ENCODE measurements around the gene IAPP. TPM values are rescaled to one million over a fixed set of nuclear protein-coding genes. Genes with fewer than 3 reads are reported as not detected.

The IAPP gene
- total RNA-seq, 1 experiment from 2014 or later, result not detected

DNA sequence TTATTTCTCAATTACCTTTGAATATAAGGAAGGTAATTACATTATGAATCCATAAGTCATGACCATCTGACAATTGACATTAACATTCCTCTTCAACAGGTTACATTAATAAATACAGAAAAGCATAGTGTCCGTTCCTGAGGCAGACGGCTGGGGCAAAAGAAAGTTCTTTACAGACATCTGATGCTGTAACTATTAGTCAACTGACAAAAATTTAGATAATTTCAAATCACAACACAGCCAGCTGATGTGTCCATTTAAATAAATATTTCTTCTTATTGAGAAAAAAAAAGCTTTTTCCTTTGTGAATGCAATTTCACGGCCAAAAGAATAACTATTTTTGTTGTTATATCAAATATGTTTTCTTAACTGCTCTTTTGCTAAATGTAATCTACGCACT lies 55.5 kb downstream of the IAPP start:
- Histone ChIP-seq H3K9ac (ENCODE audit: extremely low read depth, insufficient read length, low read length) (no peak overlapping the region), H3K23me2 (ENCODE audit: insufficient read length, low read depth, low read length, poor library complexity, severe bottlenecking) (no peaks in the 10 kb centered on the region), H3K14ac (ENCODE audit: insufficient read depth, low read length) (no peak overlapping the region), H3K27ac (ENCODE audit: insufficient read length, low read depth, low read length) (no peak overlapping the region), H2BK12ac (ENCODE audit: insufficient read length, low read depth, low read length) (no peak overlapping the region), H4K5ac (ENCODE audit: insufficient read length, low read depth, low read length) (no peak overlapping the region), H3K4me2 (ENCODE audit: insufficient read depth, insufficient read length, low read length) (no peak overlapping the region), H3T11ph (ENCODE audit: low read length) (no peak overlapping the region), H3K79me2 (ENCODE audit: insufficient read depth, low read length) (no peaks in the 10 kb centered on the region), H3K18ac (ENCODE audit: insufficient read length, low read depth, low read length) (no peak overlapping the region), H3K27me3 (ENCODE audit: insufficient read depth, low read length) (no peaks in the 10 kb centered on the region), H3K56ac (ENCODE audit: insufficient read length, low read depth, low read length) (no peak overlapping the region), H2BK120ac (ENCODE audit: low read depth, low read length, poor library complexity, severe bottlenecking) (no peak overlapping the region), H4K20me1 (ENCODE audit: control insufficient read depth, insufficient read depth, insufficient read length) (no peaks in the 10 kb centered on the region), H4K8ac (replicated peaks; ENCODE audit: insufficient read length, low read depth, low read length) (no peak overlapping the region), H2BK15ac (ENCODE audit: low read depth, low read length) (no peak overlapping the region), H2AFZ (ENCODE audit: low read length) (no peak overlapping the region), H4K91ac (ENCODE audit: insufficient read length, low read depth, low read length) (no peak overlapping the region), H2BK5ac (ENCODE audit: insufficient read length, low read length) (no peak overlapping the region), H2BK20ac (ENCODE audit: low read depth, low read length, poor library complexity, severe bottlenecking) (no peak overlapping the region), H3K4me1 (ENCODE audit: insufficient read depth, low read length) (no peaks in the 10 kb centered on the region), H3K4ac (ENCODE audit: low read depth, low read length) (no peak overlapping the region), H3K9me3 (ENCODE audit: control insufficient read depth, low read depth, low read length) (no peaks in the 10 kb centered on the region), H2AK5ac (ENCODE audit: insufficient read length, low read length) (no peak overlapping the region), H3K23ac (ENCODE audit: insufficient read length, low read depth, low read length) (no peak overlapping the region), H3K79me1 (ENCODE audit: insufficient read depth, low read depth, low read length, poor library complexity, severe bottlenecking) (no peaks in the 10 kb centered on the region)
- Mint-ChIP-seq H3K27me3 (ENCODE audit: low read depth) (peaks cover 5% of the 10 kb centered on the region; the same call in 1 of the 2 replicates), H3K27ac (no peak overlapping the region), H3K36me3 (ENCODE audit: insufficient read depth in 1 of 3, low read depth in 3 of 3) (no peaks in the 10 kb centered on the region), H3K9me3 (peaks cover 2 to 6% of the 10 kb centered on the region in 2 experiments; a peak in 3 of 5 replicates), H3K4me3 (no peak overlapping the region), H3K4me1 (peaks cover 2 to 4% of the 10 kb centered on the region in 2 experiments; a peak in 3 of 4 replicates)
- no CpG with 5 or more reads among the region's 4 CpGs for WGBS (ENCODE audit: extremely low coverage, insufficient read length, low lambda C conversion rate)
- TF ChIP-seq, protein P1, sequence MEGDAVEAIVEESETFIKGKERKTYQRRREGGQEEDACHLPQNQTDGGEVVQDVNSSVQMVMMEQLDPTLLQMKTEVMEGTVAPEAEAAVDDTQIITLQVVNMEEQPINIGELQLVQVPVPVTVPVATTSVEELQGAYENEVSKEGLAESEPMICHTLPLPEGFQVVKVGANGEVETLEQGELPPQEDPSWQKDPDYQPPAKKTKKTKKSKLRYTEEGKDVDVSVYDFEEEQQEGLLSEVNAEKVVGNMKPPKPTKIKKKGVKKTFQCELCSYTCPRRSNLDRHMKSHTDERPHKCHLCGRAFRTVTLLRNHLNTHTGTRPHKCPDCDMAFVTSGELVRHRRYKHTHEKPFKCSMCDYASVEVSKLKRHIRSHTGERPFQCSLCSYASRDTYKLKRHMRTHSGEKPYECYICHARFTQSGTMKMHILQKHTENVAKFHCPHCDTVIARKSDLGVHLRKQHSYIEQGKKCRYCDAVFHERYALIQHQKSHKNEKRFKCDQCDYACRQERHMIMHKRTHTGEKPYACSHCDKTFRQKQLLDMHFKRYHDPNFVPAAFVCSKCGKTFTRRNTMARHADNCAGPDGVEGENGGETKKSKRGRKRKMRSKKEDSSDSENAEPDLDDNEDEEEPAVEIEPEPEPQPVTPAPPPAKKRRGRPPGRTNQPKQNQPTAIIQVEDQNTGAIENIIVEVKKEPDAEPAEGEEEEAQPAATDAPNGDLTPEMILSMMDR (conservative IDR thresholded peaks at IDR 0.05), result no peak
- DNase-seq, result no peak

Other genes with a start within 250 kb of the IAPP start
- 0.09 and 0.31 TPM in 2 replicates for gene SLCO1B1, start 241.7 kb upstream of the IAPP start, total RNA-seq (2021)
- gene SLCO1A2, start 38.0 kb upstream of the IAPP start, total RNA-seq (2021), result 10.3 and 10.6 TPM in 2 replicates
- 8.2 and 9.6 TPM in 2 replicates for gene PYROXD1, start 64.8 kb downstream of the IAPP start, total RNA-seq (2021)
- gene RECQL, start 128.7 kb downstream of the IAPP start, total RNA-seq (2021), result 41.0 and 42.9 TPM in 2 replicates
- 46.1 and 48.1 TPM in 2 replicates for gene GOLT1B, start 128.9 kb downstream of the IAPP start, total RNA-seq (2021)
- gene SPX, start 153.4 kb downstream of the IAPP start, total RNA-seq (2021), result 0.35 and 0.57 TPM in 2 replicates
- gene GYS2, start 231.9 kb downstream of the IAPP start, total RNA-seq (2021), result not detected in 2 replicates